HepG2 (cell line): ENCODE measurements around the gene MYH7B. TPM values are rescaled to one million over a fixed set of nuclear protein-coding genes. Genes with fewer than 3 reads are reported as not detected.

ENCODE experiments used
- ATAC-seq: fragments of 200-7000 bp; cut with Tn5 transposase; 3 replicates; pipeline ENCODE4 v1.9.1; 2020; ENCODE audit warnings: mild to moderate bottlenecking, moderate library complexity
- BruUV-seq: library from RNA; stranded (reverse); fragments of 400-500 nt; replicated peaks from 2 replicates; lab custom pipeline; 2021; lab: Mats Ljungman, UMichigan
- CTCF ChIA-PET: fragments of 300-600 bp; formaldehyde crosslinking; extraction: SDS; loops from one replicate; lab custom pipeline; 2021; ENCODE audit warnings: low total read pairs, inconsistent platforms, low intra/inter-chr PET ratio; lab: Yijun Ruan, JAX
- POLR2A ChIA-PET: fragments of 350-600 bp; sonication (Branson Sonifier 250); formaldehyde crosslinking; loops from one replicate; lab custom pipeline; 2020; ENCODE audit warnings: antibody characterized with exemption, inconsistent platforms; lab: Yijun Ruan, JAX
- DNase-seq: peaks from one replicate; pipeline ENCODE4 v3.0.0-alpha.2; 2015; ENCODE audit warnings: low spot score
- FAIRE-seq: peaks from 3 replicates; lab custom pipeline; 2011; peaks lifted over from hg19 to GRCh38; lab: Jason Lieb, UNC
- H2AFZ ChIP-seq: one replicate; pipeline ENCODE4 v1.6.1; 2011; ENCODE audit warnings: low read length, inconsistent platforms
- H3K27ac ChIP-seq: fragments of 300-600 bp; 3 replicates; pipeline ENCODE4 v1.8.0; 2011; ENCODE audit warnings: mixed run types, mild to moderate bottlenecking, mixed read lengths, low read length, inconsistent platforms; ENCODE audit not compliant: insufficient read depth; ENCODE audit errors: extremely low read length
- H3K27me3 ChIP-seq, 2 experiments: fragments of 200-600 bp in 1 of 2; 2 replicates in 1 of 2; 3 replicates in 1 of 2; pipeline versions ENCODE4 v1.6.0 to v1.8.0; 2011; ENCODE audit warnings: low read length in 2 of 2, mild to moderate bottlenecking in 2 of 2, moderate library complexity in 2 of 2, inconsistent platforms in 1 of 2; ENCODE audit not compliant: insufficient read depth in 2 of 2, control insufficient read depth in 1 of 2
- H3K36me3 ChIP-seq, 2 experiments: fragments of 200-600 bp in 1 of 2; replicated peaks in 1 of 2; 2 replicates in 1 of 2; 3 replicates in 1 of 2; pipeline versions ENCODE4 v1.5.1 to v1.8.0; 2011; ENCODE audit warnings: low read length in 2 of 2, inconsistent platforms in 1 of 2; ENCODE audit not compliant: insufficient read depth in 2 of 2, control insufficient read depth in 1 of 2
- H3K4me1 ChIP-seq: 2 replicates; pipeline ENCODE4 v1.5.1; 2012; ENCODE audit warnings: low read length, inconsistent platforms; ENCODE audit not compliant: insufficient read depth
- H3K4me2 ChIP-seq: 2 replicates; pipeline ENCODE4 v1.6.0; 2011; ENCODE audit warnings: low read depth, low read length, inconsistent platforms
- H3K4me3 ChIP-seq, 3 experiments: fragments of 200-600 bp in 1 of 3; sonication (generic), shearing (Covaris generic) in 1 of 3; replicated peaks in 1 of 3; 2 replicates each; pipeline ENCODE4 v1.5.1; 2011 to 2016; ENCODE audit warnings: low read length in 3 of 3, inconsistent platforms in 2 of 3, low read depth in 2 of 3, mild to moderate bottlenecking in 2 of 3, control low read depth in 1 of 3, mixed read lengths in 1 of 3; ENCODE audit not compliant: insufficient read depth in 1 of 3
- H3K79me2 ChIP-seq: one replicate; pipeline ENCODE4 v1.6.1; 2011; ENCODE audit warnings: low read length, inconsistent platforms; ENCODE audit not compliant: insufficient read depth
- H3K9ac ChIP-seq: 2 replicates; pipeline ENCODE4 v1.6.0; 2011; ENCODE audit warnings: mild to moderate bottlenecking, low read depth, low read length, inconsistent platforms; ENCODE audit not compliant: insufficient read depth
- H3K9me3 ChIP-seq: 2 replicates; pipeline ENCODE4 v1.5.1; 2012; ENCODE audit warnings: mild to moderate bottlenecking, low read length
- H4K20me1 ChIP-seq: 2 replicates; pipeline ENCODE4 v1.6.0; 2011; ENCODE audit warnings: inconsistent platforms, mild to moderate bottlenecking, low read length, moderate library complexity; ENCODE audit not compliant: insufficient read depth
- BATF2 ChIP-seq: sonication (generic); formaldehyde crosslinking; IDR thresholded peaks from 2 replicates; pipeline ENCODE4 v1.8.0; 2022; ENCODE audit warnings: mild to moderate bottlenecking, missing genetic modification reagents, moderate library complexity
- ETV5 ChIP-seq: IDR thresholded peaks from 2 replicates; pipeline ENCODE4 v1.6.1; 2018; ENCODE audit warnings: missing biosample characterization, missing genetic modification reagents, inconsistent platforms, borderline replicate concordance
- GABPB1 ChIP-seq: IDR thresholded peaks from 2 replicates; pipeline ENCODE4 v1.6.1; 2016; ENCODE audit warnings: mild to moderate bottlenecking, missing genetic modification reagents, moderate library complexity, missing compliant biosample characterization
- GTF3A ChIP-seq: sonication (generic); formaldehyde crosslinking; conservative IDR thresholded peaks from 2 replicates; pipeline ENCODE4 v1.4.0; 2020; ENCODE audit warnings: mild to moderate bottlenecking, missing genetic modification reagents
- HNF4G ChIP-seq, 2 experiments: sonication (generic) in 1 of 2; formaldehyde crosslinking in 1 of 2; IDR thresholded peaks; 2 replicates each; pipeline versions ENCODE4 v1.4.0 to v1.6.1; 2011 to 2020; ENCODE audit warnings: borderline replicate concordance in 2 of 2, low read depth in 2 of 2, mild to moderate bottlenecking in 2 of 2, low read length in 1 of 2, missing genetic modification reagents in 1 of 2, moderate library complexity in 1 of 2
- ISX ChIP-seq: sonication (generic); formaldehyde crosslinking; conservative IDR thresholded peaks from 2 replicates; pipeline ENCODE4 v1.5.0; 2020; ENCODE audit warnings: missing genetic modification reagents
- MATR3 ChIP-seq: sonication (generic); formaldehyde crosslinking; IDR thresholded peaks from 2 replicates; pipeline ENCODE4 v1.4.0; 2020; ENCODE audit warnings: missing genetic modification reagents
- MXD1 ChIP-seq: sonication (generic); formaldehyde crosslinking; IDR thresholded peaks from 2 replicates; pipeline ENCODE4 v1.4.0; 2020; ENCODE audit warnings: mild to moderate bottlenecking, missing genetic modification reagents
- MYC ChIP-seq: sonication (generic); formaldehyde crosslinking; IDR thresholded peaks from 2 replicates; pipeline ENCODE4 v1.9.0; 2021; ENCODE audit warnings: missing genetic modification reagents, borderline replicate concordance
- PAF1 ChIP-seq: IDR thresholded peaks from 2 replicates; pipeline ENCODE4 v1.6.1; 2016; ENCODE audit warnings: missing genetic modification reagents, missing compliant biosample characterization
- SIX1 ChIP-seq: sonication (generic); formaldehyde crosslinking; IDR thresholded peaks from 2 replicates; pipeline ENCODE4 v1.4.0; 2020; ENCODE audit warnings: missing genetic modification reagents, borderline replicate concordance
- SOX5 ChIP-seq: IDR thresholded peaks from 2 replicates; pipeline ENCODE4 v1.6.1; 2016; ENCODE audit warnings: borderline replicate concordance
- SRSF9 ChIP-seq: fragments of 200-400 bp; formaldehyde crosslinking; IDR thresholded peaks from 2 replicates; pipeline ENCODE4 v1.6.1; 2018; ENCODE audit warnings: borderline replicate concordance, mild to moderate bottlenecking, low read depth, low read length; ENCODE audit not compliant: insufficient read depth, poor library complexity, severe bottlenecking
- TCF7L2 ChIP-seq: IDR thresholded peaks from 2 replicates; pipeline ENCODE4 v1.6.1; 2011; ENCODE audit warnings: mild to moderate bottlenecking, low read depth, low read length, moderate library complexity
- YEATS4 ChIP-seq: sonication (generic); formaldehyde crosslinking; IDR thresholded peaks from 2 replicates; pipeline ENCODE4 v1.4.0; 2020; ENCODE audit warnings: missing genetic modification reagents, borderline replicate concordance
- ZFP36 ChIP-seq: fragments of 150-350 bp; IDR thresholded peaks from 2 replicates; pipeline ENCODE4 v1.6.1; 2018; ENCODE audit warnings: borderline replicate concordance, low read length, low read depth; ENCODE audit not compliant: partially characterized antibody
- ZNF3 ChIP-seq: IDR thresholded peaks from 2 replicates; pipeline ENCODE4 v1.7.0; 2017; ENCODE audit warnings: inconsistent platforms
- ZNF44 ChIP-seq: sonication (generic); formaldehyde crosslinking; IDR thresholded peaks from 2 replicates; pipeline ENCODE4 v1.5.1; 2020; ENCODE audit warnings: mild to moderate bottlenecking, missing genetic modification reagents
- ZNF572 ChIP-seq: sonication (generic); formaldehyde crosslinking; IDR thresholded peaks from 2 replicates; pipeline ENCODE4 v1.5.1; 2020; ENCODE audit warnings: mild to moderate bottlenecking, missing genetic modification reagents
- WGBS: methylation state at CpG from one replicate; pipeline ENCODE4 v1.1.6; 2017; ENCODE audit warnings: low lambda C conversion rate; 5-methylcytosine and 5-hydroxymethylcytosine counted together
- in situ Hi-C: cut with HindIII; loops from 2 replicates; pipeline ENCODE4 v1.10.0; 2017; ENCODE audit warnings: low pct_unique_long_range_greater_than_20kb; ENCODE audit not compliant: extremely low pct_ligation_motif_present
- intact Hi-C: fragments of 100-400 bp; cut with micrococcal nuclease; formaldehyde crosslinking; loops from one replicate; pipeline ENCODE4 v1.10.0; 2022; ENCODE audit not compliant: unreplicated experiment
- polyA plus RNA-seq, 8 experiments: library from polyadenylated mRNA; depleted of rRNA in 3 of 8; stranded (reverse) in 7 of 8; unstranded in 1 of 8; fragments of >200 nt; fragmentation: Illumina TruSeq in 4 of 8; extraction: Trizol in 4 of 8; gene quantifications; 2 replicates each; pipeline versions ENCODE4 v1.2.1 to v1.2.3, GENCODE V29; 2011 to 2016; ENCODE audit warnings: low read depth in 4 of 8, missing spikeins in 1 of 8, mixed read lengths in 1 of 8; ENCODE audit not compliant: insufficient read depth in 1 of 8
- total RNA-seq, 5 experiments: library from RNA; depleted of rRNA; stranded (reverse); fragments of >200 nt; fragmentation: Illumina TruSeq; extraction: Trizol; gene quantifications; 2 replicates each; pipeline ENCODE4 v1.2.3, GENCODE V29; 2016; ENCODE audit warnings: low read depth in 1 of 5

The MYH7B gene
- total and polyA plus RNA-seq, 2 of the 13 experiments (the other 11 are each of a cell fraction or from before 2014, with no cell fraction given): 0.05 to 0.20 TPM

GRCh38 chr20:34990661-34991214 is 35.1 kb downstream of the MYH7B start (continued):
- TF ChIP-seq ZFP36 (no peak), BATF2 (CRISPR knock-in tag) (0 out of 2 replicates have a peak, but pooled peaks have one; percentile 28), ISX (CRISPR knock-in tag) (no peak)

DNA sequence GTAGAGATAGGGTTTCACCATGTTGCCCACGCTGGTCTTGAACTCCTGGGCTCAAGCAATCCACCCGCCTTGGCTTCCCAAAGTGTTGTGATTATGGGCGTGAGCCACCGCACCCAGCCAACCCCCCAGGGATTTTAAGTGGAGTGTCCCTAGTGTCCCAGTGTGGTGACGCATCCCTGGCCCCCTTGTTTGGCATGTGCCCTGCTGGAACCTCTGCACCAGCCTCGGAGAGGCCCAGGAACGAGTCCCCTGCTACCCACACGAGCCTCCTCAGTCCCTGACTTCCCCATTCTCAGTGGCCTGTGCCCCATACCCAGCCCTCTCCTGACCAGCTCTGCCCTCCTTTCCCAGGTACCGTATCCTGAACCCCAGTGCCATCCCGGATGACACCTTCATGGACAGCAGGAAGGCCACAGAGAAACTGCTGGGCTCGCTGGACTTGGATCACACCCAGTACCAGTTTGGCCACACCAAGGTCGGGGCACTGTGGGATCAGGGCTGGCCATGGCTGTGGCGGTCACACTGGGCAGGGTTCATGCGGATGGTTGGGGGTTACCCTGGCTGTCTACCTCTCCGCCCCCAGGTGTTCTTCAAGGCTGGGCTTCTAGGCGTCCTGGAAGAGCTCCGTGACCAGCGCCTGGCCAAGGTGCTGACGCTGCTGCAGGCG is 37.2 kb downstream of the MYH7B start:
- Histone ChIP-seq H3K4me3 (no peak overlapping the region), H4K20me1 (no peaks in the 10 kb centered on the region), H2AFZ (no peak overlapping the region), H3K36me3 (peaks cover 2 to 10% of the 10 kb centered on the region in 2 experiments; a peak in 3 of 5 replicates), H3K79me2 (no peaks in the 10 kb centered on the region), H3K9ac (no peak overlapping the region), H3K9me3 (no peaks in the 10 kb centered on the region), H3K27me3 (no peaks in the 10 kb centered on the region), H3K4me2 (no peak overlapping the region), H3K4me1 (peaks cover 17% of the 10 kb centered on the region), H3K27ac (no peak overlapping the region)
- intact Hi-C loops: no loop called here
- WGBS: 93% methylated on average over 20 of the region's 20 CpGs
- CTCF ChIA-PET: no interaction called here
- POLR2A ChIA-PET: no interaction called here
- DNase-seq (no peak), FAIRE-seq (no peak), ATAC-seq (no peak)
- BruUV-seq: no TSS peak
- no peak for TF ChIP-seq GTF3A (CRISPR knock-in tag)
- TF ChIP-seq ZNF3 (CRISPR knock-in tag): no peak
- peak; percentile 57; the same call in 1 of the 2 replicates for TF ChIP-seq ZNF572 (CRISPR knock-in tag)
- no peak for TF ChIP-seq YEATS4
- no peak for TF ChIP-seq ETV5 (CRISPR knock-in tag)
- no peak for TF ChIP-seq MATR3 (CRISPR knock-in tag)
- no peak for TF ChIP-seq HNF4G (IDR thresholded peaks at IDR 0.05; ENCODE audit: borderline replicate concordance, low read depth, low read length)
- TF ChIP-seq HNF4G (CRISPR knock-in tag; IDR thresholded peaks at IDR 0.05; ENCODE audit: borderline replicate concordance, low read depth): 0 out of 2 replicates have a peak, but pooled peaks have one; percentile 4
- no peak for TF ChIP-seq TCF7L2
- 0 out of 2 replicates have a peak, but pooled peaks have one; percentile 22 for TF ChIP-seq MYC
- TF ChIP-seq PAF1: peak; percentile 55; the same call in 1 of the 2 replicates
- no peak for TF ChIP-seq SOX5 (CRISPR knock-in tag)
- no peak for TF ChIP-seq SRSF9
- no peak for TF ChIP-seq GABPB1
- no peak for TF ChIP-seq ZNF44 (CRISPR knock-in tag)
- 0 out of 2 replicates have a peak, but pooled peaks have one; percentile 46 for TF ChIP-seq MXD1
- no peak for TF ChIP-seq SIX1 (CRISPR knock-in tag)
- in situ Hi-C loops: no loop called here
